HEK293 (cell line): ENCODE data around the gene PGP.

Experiments used
- CTCF ChIP-seq: fragments of 450-650 bp; formaldehyde crosslinking; IDR thresholded peaks from 2 replicates; pipeline ENCODE4 v1.5.1; 2016; ENCODE audit warnings: missing biosample characterization, missing genetic modification characterization
- ZNF558 ChIP-seq: fragments of 450-650 bp; formaldehyde crosslinking; IDR thresholded peaks from 2 replicates; pipeline ENCODE4 v1.5.1; 2016; ENCODE audit warnings: missing biosample characterization, missing genetic modification characterization
- ZNF610 ChIP-seq: fragments of 450-650 bp; formaldehyde crosslinking; IDR thresholded peaks from 2 replicates; pipeline ENCODE4 v1.5.1; 2016; ENCODE audit warnings: missing biosample characterization, missing genetic modification characterization, borderline replicate concordance
- ZNF645 ChIP-seq: fragments of 450-650 bp; formaldehyde crosslinking; IDR thresholded peaks from 2 replicates; pipeline ENCODE4; 2016; ENCODE audit warnings: missing biosample characterization, missing genetic modification characterization

GRCh38 chr16:2229091-2229490 is 14.5 kb upstream of the PGP start:
- TF ChIP-seq ZNF645 (tag by site-specific recombination) (no peak), ZNF558 (no peak), CTCF (tag by site-specific recombination) (no peak), ZNF610 (no peak)
